ENCODE measurements around the gene SMURF1. TPM values are rescaled to one million over a fixed set of nuclear protein-coding genes. Genes with fewer than 3 reads are reported as not detected.
"Not testable (repeated sequence)": the region's sequence is repeated elsewhere in the genome, so short reads cannot be mapped to it uniquely, and the experiment has no call there.

SMURF1 gene
- total RNA-seq: 12.1 and 14.9 TPM in 2 replicates

DNA sequence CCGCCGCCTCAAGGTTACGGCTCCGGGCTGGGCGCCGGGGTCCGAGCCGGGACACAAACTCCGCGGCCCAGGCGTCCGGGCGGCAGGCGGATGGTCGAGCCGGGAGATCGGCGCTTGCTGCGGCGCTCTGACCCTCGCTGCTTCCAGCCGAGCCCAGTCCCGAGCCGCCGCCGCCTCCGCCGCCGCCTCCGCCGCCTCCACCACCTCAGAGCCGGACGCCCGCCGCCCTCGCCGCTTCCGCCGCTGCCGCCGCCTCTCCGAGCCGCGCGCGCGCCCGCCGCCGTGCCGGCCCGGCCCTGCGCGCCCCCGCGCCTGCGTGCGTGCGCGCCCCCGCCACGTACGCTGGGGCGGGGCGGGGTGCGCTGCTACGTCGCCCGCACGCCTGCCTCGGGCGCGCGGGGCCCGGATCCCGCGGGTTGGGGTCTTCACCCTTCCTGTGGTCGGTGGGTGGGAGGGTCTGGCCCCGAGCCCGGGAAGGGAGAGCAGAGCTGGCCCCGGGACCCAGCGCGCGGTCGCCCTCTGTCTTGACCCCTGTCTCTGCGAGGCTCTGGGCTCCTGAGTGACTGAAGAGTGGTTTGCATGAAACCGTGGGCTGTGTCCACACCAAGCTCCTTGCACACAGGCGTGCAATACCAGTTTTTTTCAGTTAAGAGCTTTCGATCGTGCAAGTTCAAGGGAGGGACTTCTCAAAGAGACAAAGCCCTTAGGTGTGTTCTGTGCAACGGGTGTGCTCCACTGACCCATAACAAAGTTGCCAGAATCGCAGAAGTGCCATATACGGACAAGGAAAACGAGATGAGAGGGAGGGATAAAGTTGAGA lies at the start of gene SMURF1:
Gene SMURF1, minus strand, starts transcription at position 256 of the 820 bp plus-strand sequence. CDS start 328 bp downstream, outside the sequence.
- peak in 1 of 2 donors; percentile 66 for DNase-seq (ENCODE audit: low read depth in 2 of 2)

GRCh38 chr7:99191869-99192596 lies 48.1 kb upstream of the SMURF1 start:
- no peak for DNase-seq (ENCODE audit: low read depth in 2 of 2)

DNA sequence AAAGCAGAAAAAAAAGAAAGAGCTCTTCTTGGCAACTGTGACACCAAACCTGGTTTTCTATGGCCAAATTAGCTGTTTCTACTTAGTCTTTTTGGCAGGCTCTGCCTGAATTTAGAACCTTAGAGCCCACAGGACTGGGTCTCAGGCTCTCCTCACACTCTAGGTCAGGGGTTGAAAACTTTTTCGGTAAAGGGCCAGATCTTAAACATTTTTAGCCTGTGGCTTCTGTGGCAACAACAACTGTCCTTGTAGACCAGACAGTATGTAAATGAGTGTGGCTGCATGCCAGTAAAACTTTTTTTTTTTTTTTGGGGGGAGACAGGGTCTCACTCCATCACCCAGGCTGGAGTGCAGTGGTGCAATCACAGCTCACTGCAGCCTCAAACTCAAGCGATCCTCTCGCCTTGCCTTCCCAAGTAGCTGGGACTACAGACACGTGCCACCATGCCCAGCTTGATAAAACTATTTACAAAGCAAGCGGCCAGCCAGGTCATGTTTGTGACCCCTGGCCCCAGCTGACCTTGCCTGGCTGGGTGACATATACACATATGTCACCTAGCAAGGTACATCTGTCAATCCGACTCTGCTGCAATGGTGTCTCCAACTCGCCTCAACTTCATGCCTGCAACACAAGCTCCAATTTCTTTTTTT lies 46.6 kb upstream of the SMURF1 start:
- DNase-seq (ENCODE audit: low read depth in 2 of 2): no peak

GRCh38 chr7:99189222-99189621 lies 45.3 kb upstream of the SMURF1 start:
- DNase-seq (ENCODE audit: low read depth in 2 of 2): no peak

GRCh38 chr7:99188221-99188620 lies 44.3 kb upstream of the SMURF1 start:
- DNase-seq (ENCODE audit: low read depth in 2 of 2): no peak

DNA sequence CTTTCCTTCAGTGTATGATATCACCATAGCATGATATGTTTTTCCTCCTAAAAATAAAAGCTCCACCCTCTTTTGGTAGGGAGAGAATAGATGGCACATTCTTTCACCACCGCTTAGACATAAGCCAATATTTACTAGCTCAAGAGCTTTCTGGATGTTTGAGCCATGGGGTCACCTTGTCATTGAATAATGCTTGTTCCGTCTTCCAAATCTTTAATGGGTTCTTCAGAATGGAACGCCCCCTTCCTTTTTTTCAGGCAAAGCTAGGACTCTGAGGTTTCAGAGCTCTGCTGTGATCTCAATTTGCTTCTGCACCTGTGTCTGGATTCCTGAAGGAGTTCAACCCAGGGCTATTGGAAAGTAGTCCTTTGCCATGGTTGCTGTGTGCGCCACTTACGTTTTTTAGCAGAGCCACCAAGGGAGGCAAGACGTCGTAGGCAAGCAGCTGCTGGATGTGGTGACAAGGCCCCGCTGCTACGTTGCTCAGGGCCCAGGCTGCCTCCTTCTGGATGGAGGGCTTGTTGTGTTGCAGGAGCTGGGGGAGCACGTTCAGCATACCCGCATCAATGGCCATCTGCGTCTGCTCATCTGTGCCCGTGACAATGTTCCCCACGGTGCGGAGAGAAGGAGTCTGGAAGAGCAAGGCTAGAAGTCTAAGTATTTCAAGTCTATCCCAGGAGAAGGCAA lies 40.8 kb upstream of the SMURF1 start:
- no peak for DNase-seq (ENCODE audit: low read depth in 2 of 2)

- no peak for DNase-seq (ENCODE audit: low read depth in 2 of 2)
Measured at GRCh38 chr7:99180067-99180650, 36.3 kb upstream of the SMURF1 start.

DNA sequence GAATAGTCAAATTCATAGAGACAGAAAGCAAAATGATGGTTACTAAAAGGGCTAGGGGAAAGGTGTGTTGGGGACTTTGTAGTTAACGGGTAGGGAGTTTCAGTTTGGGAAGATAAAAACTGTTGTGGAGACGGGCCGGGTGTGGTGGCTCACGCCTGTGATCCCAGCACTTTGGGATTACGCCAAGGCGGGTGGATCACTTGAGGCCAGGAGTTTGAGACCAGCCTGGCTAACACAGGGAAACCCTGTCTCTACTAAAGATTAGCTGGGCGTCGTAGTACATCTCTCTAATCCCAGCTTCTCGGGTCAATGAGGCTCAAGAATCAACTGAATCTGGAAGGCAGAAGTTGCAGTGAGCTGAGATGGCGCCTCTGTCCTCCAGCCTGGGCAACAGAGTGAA lies 33.3 kb upstream of the SMURF1 start:
- no peak for DNase-seq (ENCODE audit: low read depth in 2 of 2)

DNA sequence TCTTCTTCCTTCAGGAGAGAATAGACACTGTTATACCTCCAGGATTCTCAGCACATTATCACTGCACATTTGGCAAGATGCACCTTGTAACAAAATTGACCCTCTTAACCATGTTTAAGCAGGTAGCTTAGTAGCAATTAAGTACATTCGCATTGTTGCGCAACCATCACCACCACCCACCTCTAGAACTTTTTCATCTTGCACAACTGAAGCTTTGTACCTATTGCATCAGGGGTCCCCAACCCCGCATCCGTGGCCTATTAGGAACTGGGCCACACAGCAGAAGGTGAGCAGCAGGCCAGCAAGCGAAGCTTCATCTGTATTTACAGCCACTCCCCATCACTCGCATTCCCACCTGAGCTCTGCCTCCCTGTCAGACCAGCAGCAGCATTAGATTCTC lies 29.9 kb upstream of the SMURF1 start:
- no peak for DNase-seq (ENCODE audit: low read depth in 2 of 2)

DNA sequence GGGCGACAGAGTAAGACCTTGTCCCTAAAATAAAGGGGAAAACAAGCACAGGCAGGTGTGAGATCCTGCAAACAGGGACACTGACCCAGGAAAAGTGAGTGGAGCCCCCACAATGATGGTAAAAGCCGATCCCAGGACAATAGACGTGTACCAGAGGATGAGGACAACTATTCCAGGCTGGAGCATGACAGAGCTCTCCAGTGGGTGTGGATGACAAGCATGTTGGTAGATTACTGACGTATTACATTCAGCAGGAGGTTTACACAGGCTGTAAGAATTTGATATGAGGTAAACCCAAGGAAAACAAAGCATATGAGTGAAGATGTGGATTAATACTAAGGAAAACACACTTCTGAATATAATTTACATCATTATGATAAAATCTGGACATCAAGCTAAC lies 27.8 kb upstream of the SMURF1 start:
- DNase-seq (ENCODE audit: low read depth in 2 of 2): no peak

- no peak for DNase-seq (ENCODE audit: low read depth in 2 of 2)
Measured at GRCh38 chr7:99170730-99171074, 26.8 kb upstream of the SMURF1 start.

DNA sequence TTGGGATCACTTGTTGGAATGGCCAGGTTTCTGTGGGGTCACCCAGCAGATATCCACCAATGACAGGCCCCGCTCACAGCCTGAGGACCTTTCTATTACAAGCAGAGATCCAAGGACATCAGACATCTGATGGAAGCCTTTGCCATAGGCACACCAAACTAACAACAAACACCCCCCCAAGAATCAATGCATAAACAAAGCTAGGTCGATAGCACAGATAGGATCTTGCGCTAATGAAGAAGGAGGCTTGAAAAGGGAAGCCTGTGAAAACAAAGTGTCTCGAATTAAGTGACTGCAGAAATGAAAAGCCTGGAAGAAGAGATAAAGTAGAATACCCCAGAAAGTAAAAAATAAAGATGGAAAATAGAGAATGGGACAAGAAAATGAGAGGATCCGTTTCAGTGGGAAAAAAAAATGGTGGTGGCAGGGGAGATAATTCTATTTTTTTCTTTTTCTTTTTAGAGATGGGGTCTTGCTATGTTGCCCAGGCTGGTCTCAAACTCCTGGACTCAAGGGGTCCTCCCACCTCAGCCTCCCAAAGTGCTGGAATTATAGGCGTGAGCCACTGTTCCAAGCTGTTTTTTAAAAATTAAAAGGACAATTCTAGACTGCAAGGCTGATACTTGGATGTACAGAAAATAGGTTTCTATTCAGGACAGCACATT lies 26.3 kb upstream of the SMURF1 start:
- no peak for DNase-seq (ENCODE audit: low read depth in 2 of 2)

DNA sequence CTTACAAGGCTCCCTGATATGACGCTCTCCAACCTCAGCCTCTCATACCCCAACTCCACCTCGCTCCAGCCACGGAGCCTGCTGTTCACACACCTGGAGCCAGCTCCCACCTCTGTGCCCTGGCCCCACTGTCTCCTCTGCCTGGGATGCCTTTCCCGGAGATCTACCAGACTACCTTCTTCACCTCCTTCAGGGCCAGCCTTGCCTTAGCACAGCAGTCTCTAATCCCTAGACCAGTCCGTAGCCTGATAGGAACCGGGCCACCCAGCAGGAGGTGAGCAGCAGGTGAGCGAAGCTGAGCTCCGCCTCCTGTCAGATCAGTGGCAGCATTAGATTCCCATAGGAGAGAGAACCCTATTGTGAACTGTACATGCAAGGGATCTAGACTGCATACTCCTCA lies 23.2 kb upstream of the SMURF1 start:
- no peak for DNase-seq (ENCODE audit: low read depth in 2 of 2)

DNA sequence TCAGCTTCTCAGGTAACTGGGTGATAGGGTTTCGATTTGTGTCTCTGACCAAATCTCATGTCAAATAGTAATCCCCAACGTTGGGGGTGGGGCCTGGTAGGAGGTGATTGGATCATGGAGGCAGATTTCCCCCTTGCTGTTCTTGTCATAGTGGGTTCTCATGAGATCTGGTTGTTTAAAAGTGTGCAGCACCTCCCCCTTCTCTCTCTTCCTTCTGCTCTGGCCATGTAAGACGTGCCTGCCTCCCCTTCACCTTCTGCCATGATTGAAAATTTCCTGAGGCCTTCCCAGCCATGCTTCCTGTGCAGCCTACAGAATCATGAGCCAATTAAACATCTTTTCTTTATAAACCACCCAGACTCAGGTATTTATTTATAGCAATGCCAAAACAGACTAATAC lies 21.9 kb upstream of the SMURF1 start:
- DNase-seq (ENCODE audit: low read depth in 2 of 2): no peak

DNA sequence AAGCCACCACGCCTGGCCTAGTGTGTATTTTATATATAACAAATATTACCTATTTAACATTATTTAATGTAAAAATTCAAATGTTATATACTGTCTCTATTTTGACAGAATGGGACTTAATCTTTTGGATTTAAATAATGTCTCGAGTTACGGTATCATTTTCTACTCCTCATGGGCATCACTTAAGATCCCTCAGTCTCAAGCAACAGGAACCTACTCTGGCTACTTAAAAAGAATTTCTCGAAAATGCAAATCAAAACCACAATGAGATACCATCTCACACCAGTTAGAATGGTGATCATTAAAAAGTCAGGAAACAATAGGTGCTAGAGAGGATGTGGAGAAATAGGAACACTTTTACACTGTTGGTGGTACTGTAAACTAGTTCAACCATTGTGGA lies 19.8 kb upstream of the SMURF1 start:
- not testable (repeated sequence) for DNase-seq (ENCODE audit: low read depth in 2 of 2)

- no peak for DNase-seq (ENCODE audit: low read depth in 2 of 2)
Measured at GRCh38 chr7:99156649-99157048, 12.7 kb upstream of the SMURF1 start.

- DNase-seq (ENCODE audit: low read depth in 2 of 2): peak in 1 of 2 donors; percentile 43
Measured at GRCh38 chr7:99155211-99155610, 11.3 kb upstream of the SMURF1 start.

DNA sequence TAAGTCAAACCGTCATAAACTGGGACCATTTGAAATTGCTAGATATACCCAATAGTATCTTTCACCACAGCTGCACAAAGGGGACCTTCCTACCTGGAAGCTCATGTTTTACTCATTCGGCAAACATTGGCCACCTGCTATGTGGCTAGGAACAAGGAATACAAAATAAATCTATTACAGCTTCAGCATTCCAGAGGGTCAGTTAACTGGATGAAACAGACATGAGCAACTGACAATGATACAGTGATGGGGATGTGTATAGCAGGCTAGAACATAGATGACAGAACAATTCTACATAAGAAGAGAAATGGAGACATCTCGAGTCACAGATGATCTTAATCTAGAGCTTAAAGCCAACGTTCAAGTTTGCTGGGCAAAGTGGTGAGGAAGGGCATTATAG lies 3.1 kb upstream of the SMURF1 start:
- no peak for DNase-seq (ENCODE audit: low read depth in 2 of 2)

DNA sequence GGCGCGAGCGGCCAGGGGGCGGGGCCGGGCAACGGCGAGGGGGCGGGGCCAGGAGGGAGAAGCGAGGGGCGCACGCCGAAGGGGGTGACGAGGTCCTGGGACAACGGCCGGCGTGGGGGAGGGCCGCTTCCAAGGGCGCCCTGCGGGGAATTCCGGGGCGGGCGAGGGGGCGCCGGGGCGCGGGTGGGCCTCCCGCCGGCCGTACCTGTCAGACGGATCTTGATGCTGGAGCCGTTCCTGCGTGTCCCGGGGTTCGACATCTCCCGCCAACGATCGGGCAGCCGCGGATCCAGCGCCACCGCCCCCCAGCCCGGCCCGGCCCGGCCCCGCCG lies 421 bp downstream of the SMURF1 start:
- no peak for DNase-seq (ENCODE audit: low read depth in 2 of 2)

- peak; percentile 65 to 93 for DNase-seq (ENCODE audit: low read depth in 2 of 2)
Measured at GRCh38 chr7:99142727-99143520, 984 bp downstream of the SMURF1 start.
